H9 (cell line): Measurements from ENCODE around the gene DEPP1. TPM values are rescaled to one million over a fixed set of nuclear protein-coding genes. Genes with fewer than 3 reads are reported as not detected.

ENCODE experiments used
- DNase-seq: peaks from one replicate; pipeline ENCODE4 v3.0.0-alpha.2; 2017
- H2AFZ ChIP-seq: one replicate; pipeline ENCODE4 v1.6.1; 2013; ENCODE audit warnings: mild to moderate bottlenecking, low read length, control low read depth, moderate library complexity
- H2AK5ac ChIP-seq: 2 replicates; pipeline ENCODE4 v1.6.1; 2013; ENCODE audit warnings: low read length, control low read depth, mixed read lengths; ENCODE audit not compliant: insufficient read length
- H2BK120ac ChIP-seq: one replicate; pipeline ENCODE4 v1.6.1; 2013; ENCODE audit warnings: low read depth, mild to moderate bottlenecking, low read length, control low read depth, inconsistent platforms; ENCODE audit not compliant: poor library complexity, severe bottlenecking
- H2BK12ac ChIP-seq: 2 replicates; pipeline ENCODE4 v1.6.1; 2013; ENCODE audit warnings: low read length, control low read depth, mixed read lengths, low read depth; ENCODE audit not compliant: insufficient read length
- H2BK15ac ChIP-seq: 2 replicates; pipeline ENCODE4 v1.6.1; 2013; ENCODE audit warnings: low read depth, low read length, control low read depth
- H2BK20ac ChIP-seq: one replicate; pipeline ENCODE4 v1.6.1; 2013; ENCODE audit warnings: low read depth, mild to moderate bottlenecking, low read length, control low read depth, inconsistent platforms; ENCODE audit not compliant: poor library complexity, severe bottlenecking
- H2BK5ac ChIP-seq: 2 replicates; pipeline ENCODE4 v1.6.1; 2013; ENCODE audit warnings: low read length, control low read depth, mixed read lengths; ENCODE audit not compliant: insufficient read length
- H3K14ac ChIP-seq: 2 replicates; pipeline ENCODE4 v1.6.1; 2013; ENCODE audit warnings: low read length, control low read depth; ENCODE audit not compliant: insufficient read depth
- H3K18ac ChIP-seq: 2 replicates; pipeline ENCODE4 v1.6.1; 2013; ENCODE audit warnings: low read depth, mild to moderate bottlenecking, mixed read lengths, low read length, control low read depth; ENCODE audit not compliant: insufficient read length
- H3K23ac ChIP-seq: 2 replicates; pipeline ENCODE4 v1.6.1; 2013; ENCODE audit warnings: low read length, control low read depth, mixed read lengths, low read depth; ENCODE audit not compliant: insufficient read length
- H3K23me2 ChIP-seq: 2 replicates; pipeline ENCODE4 v1.6.1; 2013; ENCODE audit warnings: low read depth, mild to moderate bottlenecking, mixed read lengths, low read length, control low read depth; ENCODE audit not compliant: insufficient read length, poor library complexity, severe bottlenecking
- H3K27ac ChIP-seq: 2 replicates; pipeline ENCODE4 v1.5.1; 2013; ENCODE audit warnings: low read length, control low read depth, mixed read lengths, low read depth; ENCODE audit not compliant: insufficient read length
- H3K27me3 ChIP-seq: 2 replicates; pipeline ENCODE4 v1.6.1; 2013; ENCODE audit warnings: low read length, control low read depth, inconsistent platforms; ENCODE audit not compliant: insufficient read depth
- H3K4ac ChIP-seq: 2 replicates; pipeline ENCODE4 v1.6.1; 2013; ENCODE audit warnings: low read depth, mild to moderate bottlenecking, control low read depth, inconsistent platforms, low read length, moderate library complexity
- H3K4me1 ChIP-seq: 2 replicates; pipeline ENCODE4 v1.6.1; 2013; ENCODE audit warnings: low read length, control low read depth, inconsistent platforms; ENCODE audit not compliant: insufficient read depth
- H3K4me2 ChIP-seq: 2 replicates; pipeline ENCODE4 v1.6.1; 2013; ENCODE audit warnings: low read length, control low read depth, mixed read lengths; ENCODE audit not compliant: insufficient read length, insufficient read depth
- H3K56ac ChIP-seq: 2 replicates; pipeline ENCODE4 v1.6.1; 2013; ENCODE audit warnings: low read depth, mild to moderate bottlenecking, mixed read lengths, low read length, control low read depth; ENCODE audit not compliant: insufficient read length
- H3K79me1 ChIP-seq: 2 replicates; pipeline ENCODE4 v1.6.1; 2013; ENCODE audit warnings: low read depth, mild to moderate bottlenecking, moderate library complexity, low read length, control low read depth, inconsistent platforms; ENCODE audit not compliant: insufficient read depth, poor library complexity, severe bottlenecking
- H3K79me2 ChIP-seq: 2 replicates; pipeline ENCODE4 v1.6.1; 2013; ENCODE audit warnings: low read length, control low read depth, inconsistent platforms; ENCODE audit not compliant: insufficient read depth
- H3K9ac ChIP-seq: 2 replicates; pipeline ENCODE4 v1.6.1; 2013; ENCODE audit warnings: low read length, control low read depth, mixed read lengths; ENCODE audit not compliant: insufficient read length; ENCODE audit errors: extremely low read depth
- H3K9me3 ChIP-seq: one replicate; pipeline ENCODE4 v1.6.1; 2013; ENCODE audit warnings: low read depth, low read length, inconsistent platforms; ENCODE audit not compliant: control insufficient read depth
- H3T11ph ChIP-seq: one replicate; pipeline ENCODE4 v1.6.1; 2013; ENCODE audit warnings: mild to moderate bottlenecking, low read length, control low read depth, inconsistent platforms
- H4K20me1 ChIP-seq: one replicate; pipeline ENCODE4 v1.6.1; 2013; ENCODE audit not compliant: control insufficient read depth, insufficient read length, insufficient read depth
- H4K5ac ChIP-seq: 2 replicates; pipeline ENCODE4 v1.6.1; 2013; ENCODE audit warnings: low read depth, mild to moderate bottlenecking, mixed read lengths, low read length, control low read depth; ENCODE audit not compliant: insufficient read length
- H4K8ac ChIP-seq: replicated peaks from 2 replicates; pipeline ENCODE4 v1.6.1; 2013; ENCODE audit warnings: low read length, control low read depth, mixed read lengths, low read depth; ENCODE audit not compliant: insufficient read length
- H4K91ac ChIP-seq: 2 replicates; pipeline ENCODE4 v1.6.1; 2013; ENCODE audit warnings: low read depth, mild to moderate bottlenecking, moderate library complexity, mixed read lengths, low read length, control low read depth; ENCODE audit not compliant: insufficient read length
- H3K27ac Mint-ChIP-seq, 3 experiments: 2 replicates in 2 of 3; 3 replicates in 1 of 3; pipeline ENCODE4 v1.8.0; 2020 to 2021; ENCODE audit warnings: mixed read lengths in 3 of 3, mild to moderate bottlenecking in 1 of 3, moderate library complexity in 1 of 3
- H3K27me3 Mint-ChIP-seq: 2 replicates; pipeline ENCODE4 v1.8.0; 2021; ENCODE audit warnings: low read depth, mild to moderate bottlenecking, moderate library complexity, mixed read lengths
- H3K36me3 Mint-ChIP-seq, 3 experiments: 2 replicates in 2 of 3; 3 replicates in 1 of 3; pipeline ENCODE4 v1.8.0; 2020 to 2021; ENCODE audit warnings: low read depth in 3 of 3, mixed read lengths in 3 of 3; ENCODE audit not compliant: insufficient read depth in 1 of 3
- H3K4me1 Mint-ChIP-seq, 2 experiments: 2 replicates each; pipeline ENCODE4 v1.8.0; 2020; ENCODE audit warnings: mixed read lengths in 2 of 2
- H3K4me3 Mint-ChIP-seq, 2 experiments: 2 replicates in 1 of 2; 3 replicates in 1 of 2; pipeline ENCODE4 v1.8.0; 2020 to 2021; ENCODE audit warnings: mild to moderate bottlenecking in 2 of 2, mixed read lengths in 2 of 2, moderate library complexity in 1 of 2
- H3K9me3 Mint-ChIP-seq, 2 experiments: 2 replicates in 1 of 2; 3 replicates in 1 of 2; pipeline ENCODE4 v1.8.0; 2020; ENCODE audit warnings: mild to moderate bottlenecking in 2 of 2, mixed read lengths in 2 of 2, moderate library complexity in 1 of 2
- CTCF ChIP-seq: fragments of 200-600 bp; sonication (generic); conservative IDR thresholded peaks from 3 replicates; pipeline ENCODE4 v1.8.0; 2021; ENCODE audit warnings: antibody characterized with exemption, mild to moderate bottlenecking
- WGBS: extraction: QIAGEN DNeasy Blood & Tissue Kit; methylation state at CpG from one replicate; pipeline ENCODE4 v1.1.7; 2013; ENCODE audit warnings: missing lambda C conversion rate, low lambda C conversion rate, mixed read lengths; ENCODE audit not compliant: insufficient read length; ENCODE audit errors: extremely low coverage; 5-methylcytosine and 5-hydroxymethylcytosine counted together
- total RNA-seq: library from RNA; stranded (reverse); gene quantifications from 2 replicates; pipeline ENCODE4 v1.2.1, GENCODE V29; 2021

Gene DEPP1
- total RNA-seq, 1 experiment from 2014 or later: 2.4 TPM

DNA sequence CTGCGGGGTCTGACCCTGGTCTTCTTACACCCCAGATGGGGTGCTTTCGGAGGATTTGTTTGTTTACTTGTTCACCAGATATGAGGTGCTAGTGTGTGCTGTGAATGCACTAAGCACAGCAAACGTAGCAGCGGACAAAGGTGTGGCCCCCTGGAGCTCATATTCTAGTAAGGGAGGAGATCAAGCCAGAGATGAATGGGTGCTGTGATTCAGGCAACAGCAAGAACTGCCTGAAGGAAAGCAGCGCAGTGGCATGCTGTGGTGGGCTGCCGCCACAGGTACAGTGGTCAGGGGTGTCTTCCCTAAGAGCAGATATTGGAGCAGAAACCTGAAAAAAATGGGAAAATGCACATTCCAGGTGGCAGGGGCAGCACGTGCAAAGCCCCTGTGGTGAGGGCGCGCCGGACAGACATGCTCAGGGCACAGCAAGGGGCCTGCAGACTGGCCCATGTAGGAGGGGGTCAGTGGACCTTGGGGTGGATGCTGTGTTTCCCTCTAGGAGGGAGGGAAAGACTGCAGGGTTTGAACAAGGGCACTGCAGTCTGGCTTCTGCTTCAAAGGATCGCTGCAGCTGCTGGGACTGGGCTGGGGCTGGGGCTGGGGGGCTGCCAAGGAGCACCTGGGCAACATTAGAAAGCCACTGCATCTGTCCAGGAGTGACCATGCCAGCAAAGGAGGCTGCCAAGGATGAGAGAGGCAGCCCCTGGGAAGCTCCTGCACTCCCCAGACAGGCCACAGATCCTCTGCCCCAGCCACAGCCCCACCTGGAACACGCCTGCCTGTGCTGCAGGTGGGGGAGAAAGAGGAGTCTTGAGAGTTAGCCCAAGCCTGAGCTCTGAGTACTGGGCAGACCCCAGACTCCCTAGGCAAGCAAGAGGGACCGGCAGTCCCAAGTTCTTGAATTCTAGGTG lies 927 bp upstream of the DEPP1 start:
- peaks cover 7% of the 10 kb centered on the region for H3K27me3 Mint-ChIP-seq
- Histone ChIP-seq H3K18ac (no peak overlapping the region), H2AFZ (no peak overlapping the region), H3K79me1 (no peaks in the 10 kb centered on the region), H3K23ac (no peak overlapping the region), H2AK5ac (no peak overlapping the region), H3K14ac (no peak overlapping the region), H2BK120ac (no peak overlapping the region), H3K4me2 (no peak overlapping the region), H4K91ac (no peak overlapping the region), H4K8ac (no peak overlapping the region), H2BK12ac (no peak overlapping the region), H2BK20ac (no peak overlapping the region), H3K27me3 (no peaks in the 10 kb centered on the region), H2BK5ac (no peak overlapping the region), H3K23me2 (peaks cover 2% of the 10 kb centered on the region), H3K56ac (no peak overlapping the region), H3K27ac (no peak overlapping the region), H3K9me3 (no peaks in the 10 kb centered on the region), H3K4me1 (peaks cover 7% of the 10 kb centered on the region; the same call in 1 of the 2 replicates), H4K5ac (no peak overlapping the region), H3K4ac (no peak overlapping the region), H4K20me1 (no peaks in the 10 kb centered on the region), H3K9ac (no peak overlapping the region), H3K79me2 (no peaks in the 10 kb centered on the region), H2BK15ac (no peak overlapping the region), H3T11ph (no peak overlapping the region)
- peak overlapping the region in 2 of 3 experiments; percentile 55 to 70; a peak in 3 of 7 replicates for H3K27ac Mint-ChIP-seq
- WGBS: no CpG with 5 or more reads among the region's 13 CpGs
- H3K36me3 Mint-ChIP-seq: peaks cover 0 to 3% (median under 1%) of the 10 kb centered on the region in 3 experiments; a peak in 2 of 7 replicates
- no peak for TF ChIP-seq CTCF
- no peak for DNase-seq
- H3K4me1 Mint-ChIP-seq: peaks cover 52 to 54% of the 10 kb centered on the region in 2 experiments
- H3K4me3 Mint-ChIP-seq: peak overlapping the region in 1 of 2 experiments; percentile 35; a peak in 2 of 5 replicates
- H3K9me3 Mint-ChIP-seq: no peaks in the 10 kb centered on the region
